Measurements from ENCODE around the gene CYB5A. TPM values are rescaled to one million over a fixed set of nuclear protein-coding genes. Genes with fewer than 3 reads are reported as not detected.
"Not testable (repeated sequence)": the region's sequence is repeated elsewhere in the genome, so short reads cannot be mapped to it uniquely, and the experiment has no call there.

The CYB5A gene
- polyA plus RNA-seq, 1 of the 3 experiments (the other 2 are of a cell fraction): 42.1 TPM

DNA sequence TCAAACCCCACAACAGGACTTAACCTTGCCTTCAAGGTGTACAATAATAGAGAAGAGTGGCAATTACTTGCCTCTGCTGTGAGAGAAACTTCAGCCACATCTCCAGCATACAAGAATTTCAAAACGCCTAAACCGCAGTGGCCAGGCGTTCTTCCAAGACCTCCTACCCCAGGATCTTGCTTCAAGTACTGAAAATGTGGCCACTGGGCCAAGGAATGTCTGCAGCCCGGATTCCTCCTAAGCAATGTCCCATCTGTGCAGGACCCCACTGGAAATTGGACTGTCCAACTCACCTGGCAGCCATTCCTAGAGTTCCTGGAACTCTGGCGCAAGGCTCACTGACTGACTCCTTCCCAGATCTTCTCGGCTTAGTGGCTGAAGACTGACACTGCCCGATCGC, 2.8 kb upstream of the CYB5A start:
- peaks cover 0 to 12% of the 10 kb centered on the region in 2 experiments; a peak in 1 of 4 replicates for H3K4me1 ChIP-seq (ENCODE audit: control insufficient read depth in 1 of 2, insufficient read depth in 2 of 2, low read depth in 1 of 2, low read length in 1 of 2)
- H3K36me3 ChIP-seq (replicated peaks in 1 of 2; ENCODE audit: control insufficient read depth in 1 of 2, insufficient read depth in 2 of 2, low read length in 1 of 2): no peaks in the 10 kb centered on the region
- H3K9ac ChIP-seq: no peak overlapping the region
- ChIA-PET POLR2A (no interaction called here), CTCF (no interaction called here)
- H3K4me3 ChIP-seq (ENCODE audit: low read depth in 2 of 2, low read length in 1 of 2): no peak overlapping the region
- no peak overlapping the region for H2AFZ ChIP-seq (ENCODE audit: low read depth)
- no peaks in the 10 kb centered on the region for H4K20me1 ChIP-seq (ENCODE audit: insufficient read depth)
- TF ChIP-seq NRF1 (IDR thresholded peaks at IDR 0.05; ENCODE audit: low read depth, low read length): no peak
- TF ChIP-seq RFX5 (IDR thresholded peaks at IDR 0.05; ENCODE audit: low read length): no peak
- no peak for TF ChIP-seq GABPA (IDR thresholded peaks at IDR 0.05; ENCODE audit: low read depth)
- TF ChIP-seq, protein P1, sequence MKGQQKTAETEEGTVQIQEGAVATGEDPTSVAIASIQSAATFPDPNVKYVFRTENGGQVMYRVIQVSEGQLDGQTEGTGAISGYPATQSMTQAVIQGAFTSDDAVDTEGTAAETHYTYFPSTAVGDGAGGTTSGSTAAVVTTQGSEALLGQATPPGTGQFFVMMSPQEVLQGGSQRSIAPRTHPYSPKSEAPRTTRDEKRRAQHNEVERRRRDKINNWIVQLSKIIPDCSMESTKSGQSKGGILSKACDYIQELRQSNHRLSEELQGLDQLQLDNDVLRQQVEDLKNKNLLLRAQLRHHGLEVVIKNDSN (IDR thresholded peaks at IDR 0.05; ENCODE audit: borderline replicate concordance, low read depth): no peak
- TF ChIP-seq SIN3A (IDR thresholded peaks at IDR 0.05; ENCODE audit: borderline replicate concordance, low read depth, low read length): no peak
- TF ChIP-seq, protein P2, sequence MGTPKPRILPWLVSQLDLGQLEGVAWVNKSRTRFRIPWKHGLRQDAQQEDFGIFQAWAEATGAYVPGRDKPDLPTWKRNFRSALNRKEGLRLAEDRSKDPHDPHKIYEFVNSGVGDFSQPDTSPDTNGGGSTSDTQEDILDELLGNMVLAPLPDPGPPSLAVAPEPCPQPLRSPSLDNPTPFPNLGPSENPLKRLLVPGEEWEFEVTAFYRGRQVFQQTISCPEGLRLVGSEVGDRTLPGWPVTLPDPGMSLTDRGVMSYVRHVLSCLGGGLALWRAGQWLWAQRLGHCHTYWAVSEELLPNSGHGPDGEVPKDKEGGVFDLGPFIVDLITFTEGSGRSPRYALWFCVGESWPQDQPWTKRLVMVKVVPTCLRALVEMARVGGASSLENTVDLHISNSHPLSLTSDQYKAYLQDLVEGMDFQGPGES (IDR thresholded peaks at IDR 0.05; ENCODE audit: low read depth, low read length): no peak
- TF ChIP-seq EP300 (IDR thresholded peaks at IDR 0.05; ENCODE audit: borderline replicate concordance in 1 of 2, low read depth in 1 of 2, low read length in 1 of 2): no peak
- TF ChIP-seq TEAD4 (IDR thresholded peaks at IDR 0.05; ENCODE audit: borderline replicate concordance, insufficient read depth): no peak
- TF ChIP-seq TAF1 (IDR thresholded peaks at IDR 0.05; ENCODE audit: borderline replicate concordance, low read depth, low read length): no peak
- no peak for TF ChIP-seq CHD2 (IDR thresholded peaks at IDR 0.05; ENCODE audit: low read length, partially characterized antibody)
- TF ChIP-seq, protein P3, sequence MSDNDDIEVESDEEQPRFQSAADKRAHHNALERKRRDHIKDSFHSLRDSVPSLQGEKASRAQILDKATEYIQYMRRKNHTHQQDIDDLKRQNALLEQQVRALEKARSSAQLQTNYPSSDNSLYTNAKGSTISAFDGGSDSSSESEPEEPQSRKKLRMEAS (IDR thresholded peaks at IDR 0.05; ENCODE audit: low read depth): no peak
- TF ChIP-seq EZH2phosphoT487 (IDR thresholded peaks at IDR 0.05; ENCODE audit: borderline replicate concordance, low read depth): no peak
- no peak for TF ChIP-seq RAD21 (IDR thresholded peaks at IDR 0.05; ENCODE audit: low read length)
- TF ChIP-seq, protein P4, sequence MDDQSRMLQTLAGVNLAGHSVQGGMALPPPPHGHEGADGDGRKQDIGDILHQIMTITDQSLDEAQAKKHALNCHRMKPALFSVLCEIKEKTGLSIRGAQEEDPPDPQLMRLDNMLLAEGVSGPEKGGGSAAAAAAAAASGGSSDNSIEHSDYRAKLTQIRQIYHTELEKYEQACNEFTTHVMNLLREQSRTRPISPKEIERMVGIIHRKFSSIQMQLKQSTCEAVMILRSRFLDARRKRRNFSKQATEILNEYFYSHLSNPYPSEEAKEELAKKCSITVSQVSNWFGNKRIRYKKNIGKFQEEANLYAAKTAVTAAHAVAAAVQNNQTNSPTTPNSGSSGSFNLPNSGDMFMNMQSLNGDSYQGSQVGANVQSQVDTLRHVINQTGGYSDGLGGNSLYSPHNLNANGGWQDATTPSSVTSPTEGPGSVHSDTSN (IDR thresholded peaks at IDR 0.05): no peak
- TF ChIP-seq POLR2AphosphoS5 (IDR thresholded peaks at IDR 0.05; ENCODE audit: low read depth, low read length): no peak
- H3F3A ChIP-seq (replicated peaks; ENCODE audit: insufficient read depth): no peaks in the 10 kb centered on the region
- H3K27ac ChIP-seq (ENCODE audit: low read depth in 2 of 2, low read length in 1 of 2): no peak overlapping the region
- WGBS (ENCODE audit: low lambda C conversion rate): 75% methylated on average over 8 of the region's 8 CpGs
- no peaks in the 10 kb centered on the region for H3K9me2 ChIP-seq
- H3K9me3 ChIP-seq: no peaks in the 10 kb centered on the region
- no peaks in the 10 kb centered on the region for H3K27me3 ChIP-seq (ENCODE audit: insufficient read depth)
- H3K79me2 ChIP-seq (ENCODE audit: insufficient read depth): no peaks in the 10 kb centered on the region
- DNase-seq: no peak
- H3K4me2 ChIP-seq: no peak overlapping the region

DNA sequence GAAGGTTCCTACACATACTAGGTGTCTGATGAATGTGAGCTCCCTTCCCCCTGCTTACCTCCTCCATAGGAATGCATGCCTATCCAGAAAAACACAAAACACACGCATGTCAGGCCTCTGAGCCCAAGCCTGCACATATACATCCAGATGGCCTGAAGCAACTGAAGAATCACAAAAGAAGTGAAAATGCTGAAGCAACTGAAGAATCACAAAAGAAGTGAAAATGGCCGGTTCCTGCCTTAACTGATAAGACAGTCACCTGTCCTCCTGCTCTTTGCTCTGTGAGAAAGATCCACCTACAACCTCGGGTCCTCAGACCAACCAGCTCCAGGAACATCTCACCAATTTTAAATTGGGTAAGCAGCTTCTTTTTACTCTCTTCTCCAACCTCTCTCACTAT, 1.2 kb upstream of the CYB5A start:
- H3K4me2 ChIP-seq; H4K20me1 ChIP-seq (ENCODE audit: insufficient read depth); POLR2A ChIA-PET; H3F3A ChIP-seq (replicated peaks; ENCODE audit: insufficient read depth); H3K9me3 ChIP-seq; H3K79me2 ChIP-seq (ENCODE audit: insufficient read depth); H3K9me2 ChIP-seq; H3K9ac ChIP-seq; H2AFZ ChIP-seq (ENCODE audit: low read depth); DNase-seq; H3K4me3 ChIP-seq (ENCODE audit: low read depth in 2 of 2, low read length in 1 of 2); H3K27ac ChIP-seq (ENCODE audit: low read depth in 2 of 2, low read length in 1 of 2); H3K36me3 ChIP-seq (replicated peaks in 1 of 2; ENCODE audit: control insufficient read depth in 1 of 2, insufficient read depth in 2 of 2, low read length in 1 of 2); H3K27me3 ChIP-seq (ENCODE audit: insufficient read depth): not testable (repeated sequence)
- CTCF ChIA-PET: interaction anchor here (3.4 kb wide), 1 partner anchor 49 kb away, joined by 19 read pairs; no protein-coding TSS in a partner anchor
- peaks cover 0 to 17% of the 10 kb centered on the region in 2 experiments; a peak in 1 of 4 replicates for H3K4me1 ChIP-seq (ENCODE audit: control insufficient read depth in 1 of 2, insufficient read depth in 2 of 2, low read depth in 1 of 2, low read length in 1 of 2)
- 87% methylated on average over 3 of the region's 3 CpGs for WGBS (ENCODE audit: low lambda C conversion rate)
